IMR-90 (cell line): Measurements from ENCODE around the gene HRC. TPM values are rescaled to one million over a fixed set of nuclear protein-coding genes. Genes with fewer than 3 reads are reported as not detected.

Source experiments
- ATAC-seq: fragments of 200-7000 bp; cut with Tn5 transposase; 2 replicates; pipeline ENCODE4 v1.9.1; 2020; ENCODE audit warnings: low read depth, mild to moderate bottlenecking, moderate library complexity
- BruUV-seq: library from RNA; stranded (reverse); fragments of 400-500 nt; replicated peaks from 2 replicates; lab custom pipeline; 2021; lab: Mats Ljungman, UMichigan
- CTCF ChIA-PET: fragments of 300-600 bp; formaldehyde crosslinking; extraction: SDS; loops from one replicate; lab custom pipeline; 2021; ENCODE audit warnings: antibody characterized with exemption; lab: Yijun Ruan, JAX
- POLR2A ChIA-PET: fragments of 300-600 bp; sonication (Branson Sonifier 250); formaldehyde crosslinking; loops from one replicate; lab custom pipeline; 2022; ENCODE audit warnings: antibody characterized with exemption; ENCODE audit not compliant: unreplicated experiment; lab: Charles Lee
- DNase-seq: peaks from one replicate; pipeline ENCODE4 v3.0.0; 2013
- H2AFZ ChIP-seq: replicated peaks from 2 replicates; pipeline ENCODE3; 2013; ENCODE audit warnings: low read length, mild to moderate bottlenecking; ENCODE audit not compliant: poor library complexity
- H2AK5ac ChIP-seq: 2 replicates; pipeline ENCODE4 v1.6.1; 2013; ENCODE audit warnings: low read depth, low read length, inconsistent platforms
- H2AK9ac ChIP-seq: replicated peaks from 2 replicates; pipeline ENCODE3; 2013; ENCODE audit warnings: mild to moderate bottlenecking, low read depth, low read length, moderate library complexity; ENCODE audit not compliant: poor library complexity
- H2BK120ac ChIP-seq: 2 replicates; pipeline ENCODE4 v1.6.1; 2013; ENCODE audit warnings: low read depth, low read length, inconsistent platforms
- H2BK15ac ChIP-seq: 3 replicates; pipeline ENCODE4 v1.6.1; 2013; ENCODE audit warnings: low read depth, low read length, inconsistent platforms
- H2BK20ac ChIP-seq: 2 replicates; pipeline ENCODE4 v1.6.1; 2013; ENCODE audit warnings: low read depth, mild to moderate bottlenecking, inconsistent platforms, low read length, moderate library complexity
- H2BK5ac ChIP-seq: 2 replicates; pipeline ENCODE4 v1.6.1; 2013; ENCODE audit warnings: mild to moderate bottlenecking, low read depth, low read length, inconsistent platforms; ENCODE audit not compliant: poor library complexity, severe bottlenecking
- H3K14ac ChIP-seq: replicated peaks from 2 replicates; pipeline ENCODE4 v1.6.1; 2013; ENCODE audit warnings: low read depth, low read length, inconsistent platforms
- H3K18ac ChIP-seq: 2 replicates; pipeline ENCODE4 v1.6.1; 2013; ENCODE audit warnings: low read depth, low read length, control low read depth
- H3K23ac ChIP-seq: 2 replicates; pipeline ENCODE4 v1.6.1; 2013; ENCODE audit warnings: low read depth, low read length, inconsistent platforms
- H3K27ac ChIP-seq: 2 replicates; pipeline ENCODE4 v1.5.1; 2013; ENCODE audit warnings: mild to moderate bottlenecking, control low read depth, low read length; ENCODE audit not compliant: insufficient read depth
- H3K27me3 ChIP-seq: 2 replicates; pipeline ENCODE4 v1.6.1; 2013; ENCODE audit warnings: low read length; ENCODE audit not compliant: control insufficient read depth, insufficient read depth
- H3K36me3 ChIP-seq: 2 replicates; pipeline ENCODE4 v1.6.1; 2013; ENCODE audit warnings: low read length, mixed read lengths; ENCODE audit not compliant: control insufficient read depth, insufficient read depth
- H3K4ac ChIP-seq: 2 replicates; pipeline ENCODE4 v1.6.1; 2013; ENCODE audit warnings: low read depth, low read length, inconsistent platforms
- H3K4me1 ChIP-seq: 2 replicates; pipeline ENCODE4 v1.6.1; 2013; ENCODE audit warnings: low read length, mixed read lengths; ENCODE audit not compliant: control insufficient read depth, insufficient read depth
- H3K4me2 ChIP-seq: 2 replicates; pipeline ENCODE4 v1.6.1; 2013; ENCODE audit warnings: low read depth, mild to moderate bottlenecking, control low read depth, low read length, moderate library complexity
- H3K4me3 ChIP-seq: 2 replicates; pipeline ENCODE4 v1.5.1; 2013; ENCODE audit warnings: low read depth, mild to moderate bottlenecking, control low read depth, low read length, moderate library complexity; ENCODE audit not compliant: insufficient read depth
- H3K56ac ChIP-seq: 2 replicates; pipeline ENCODE4 v1.6.1; 2013; ENCODE audit warnings: low read length, inconsistent platforms; ENCODE audit not compliant: insufficient read depth; ENCODE audit errors: extremely low read depth
- H3K79me1 ChIP-seq, 2 experiments: 2 replicates each; pipeline ENCODE4 v1.6.1; 2013; ENCODE audit warnings: low read length in 2 of 2, inconsistent platforms in 1 of 2, low read depth in 1 of 2
- H3K9ac ChIP-seq: 2 replicates; pipeline ENCODE4 v1.6.1; 2013; ENCODE audit warnings: low read depth, low read length, control low read depth
- H3K9me1 ChIP-seq: 2 replicates; pipeline ENCODE4 v1.6.1; 2013; ENCODE audit warnings: low read length, inconsistent platforms; ENCODE audit not compliant: insufficient read depth
- H3K9me3 ChIP-seq: 2 replicates; pipeline ENCODE4 v1.6.1; 2013; ENCODE audit warnings: low read length; ENCODE audit not compliant: control insufficient read depth, insufficient read depth
- H4K20me1 ChIP-seq: 2 replicates; pipeline ENCODE4 v1.6.1; 2013; ENCODE audit warnings: low read length, inconsistent platforms; ENCODE audit not compliant: insufficient read depth
- H4K5ac ChIP-seq: 2 replicates; pipeline ENCODE4 v1.6.1; 2013; ENCODE audit warnings: mild to moderate bottlenecking, low read depth, low read length, control low read depth
- H4K8ac ChIP-seq, 2 experiments: 2 replicates each; pipeline ENCODE4 v1.6.1; 2013; ENCODE audit warnings: low read depth in 2 of 2, low read length in 2 of 2, control low read depth in 1 of 2, inconsistent platforms in 1 of 2
- H4K91ac ChIP-seq: 2 replicates; pipeline ENCODE4 v1.6.1; 2013; ENCODE audit warnings: low read depth, low read length, inconsistent platforms; ENCODE audit not compliant: insufficient read depth
- BHLHE40 ChIP-seq: fragments of 150-350 bp; IDR thresholded peaks from 2 replicates; pipeline ENCODE4 v1.6.1; 2016; ENCODE audit warnings: mild to moderate bottlenecking, low read depth, low read length
- CEBPB ChIP-seq: IDR thresholded peaks from 2 replicates; pipeline ENCODE4 v1.6.1; 2012; ENCODE audit warnings: low read depth, low read length, improper control_type of control experiment
- CHD1 ChIP-seq: IDR thresholded peaks from 2 replicates; pipeline ENCODE4 v1.6.1; 2012; ENCODE audit warnings: low read depth, low read length, improper control_type of control experiment
- CTCF ChIP-seq: conservative IDR thresholded peaks from 2 replicates; pipeline ENCODE4 v1.5.1; 2012; ENCODE audit warnings: mild to moderate bottlenecking, low read depth, low read length, improper control_type of control experiment
- ELK1 ChIP-seq: fragments of 150-350 bp; IDR thresholded peaks from 2 replicates; pipeline ENCODE4 v1.6.1; 2016; ENCODE audit warnings: low read depth, mild to moderate bottlenecking, low read length, moderate library complexity, borderline replicate concordance
- FOS ChIP-seq: fragments of 150-350 bp; IDR thresholded peaks from 2 replicates; pipeline ENCODE4 v1.6.1; 2016; ENCODE audit warnings: low read depth, low read length
- MAFK ChIP-seq: IDR thresholded peaks from 2 replicates; pipeline ENCODE4 v1.6.1; 2012; ENCODE audit warnings: low read depth, low read length, improper control_type of control experiment
- MAZ ChIP-seq: IDR thresholded peaks from 2 replicates; pipeline ENCODE4 v1.6.1; 2012; ENCODE audit warnings: low read depth, mild to moderate bottlenecking, low read length, improper control_type of control experiment, moderate library complexity, borderline replicate concordance
- MXI1 ChIP-seq: IDR thresholded peaks from 2 replicates; pipeline ENCODE4 v1.6.1; 2012; ENCODE audit warnings: low read depth, mild to moderate bottlenecking, low read length, moderate library complexity, borderline replicate concordance
- NFE2L2 ChIP-seq: fragments of 150-350 bp; IDR thresholded peaks from 2 replicates; pipeline ENCODE4 v1.6.1; 2016; ENCODE audit warnings: low read depth, mild to moderate bottlenecking, low read length
- POLR2A ChIP-seq: IDR thresholded peaks from 2 replicates; pipeline ENCODE4 v1.6.1; 2012; ENCODE audit warnings: mild to moderate bottlenecking, low read depth, low read length
- RAD21 ChIP-seq: IDR thresholded peaks from 2 replicates; pipeline ENCODE4 v1.6.1; 2012; ENCODE audit warnings: low read length, improper control_type of control experiment
- RCOR1 ChIP-seq: IDR thresholded peaks from 2 replicates; pipeline ENCODE4 v1.6.1; 2012; ENCODE audit warnings: mild to moderate bottlenecking, low read length, improper control_type of control experiment; ENCODE audit not compliant: insufficient replicate concordance
- RFX5 ChIP-seq: IDR thresholded peaks from 2 replicates; pipeline ENCODE4 v1.8.0; 2012; ENCODE audit warnings: low read depth, mild to moderate bottlenecking, low read length, moderate library complexity
- SMC3 ChIP-seq: fragments of 150-350 bp; IDR thresholded peaks from 2 replicates; pipeline ENCODE4 v1.6.1; 2016; ENCODE audit warnings: low read depth, mild to moderate bottlenecking, antibody characterized with exemption, low read length, moderate library complexity
- WGBS, 2 experiments: methylation state at CpG; one replicate each; pipeline versions ENCODE4 v1.1.5 to v1.1.7; 2013; ENCODE audit warnings: missing lambda C conversion rate in 2 of 2; ENCODE audit not compliant: insufficient read length in 1 of 2; ENCODE audit errors: extremely low coverage in 2 of 2; 5-methylcytosine and 5-hydroxymethylcytosine counted together
- dilution Hi-C: fragments of 300-500 bp; cut with HindIII; formaldehyde crosslinking; loops from one replicate; pipeline ENCODE4 v1.14.3; 2018; ENCODE audit warnings: low sequenced_read_pairs; ENCODE audit not compliant: unreplicated experiment
- in situ Hi-C: fragments of 300-500 bp; cut with MboI; formaldehyde crosslinking; loops from 3 replicates; pipeline ENCODE4 v1.14.3; 2019; ENCODE audit warnings: low sequenced_read_pairs, inconsistent platforms, mixed read lengths
- intact Hi-C: fragments of 100-400 bp; cut with micrococcal nuclease; formaldehyde crosslinking; loops from 2 replicates; pipeline ENCODE4 v1.10.0; 2022
- polyA plus RNA-seq, 3 experiments: library from polyadenylated mRNA; depleted of rRNA; stranded (reverse); fragments of >200 nt; gene quantifications; 2 replicates each; pipeline ENCODE4 v1.2.3, GENCODE V29; 2012; ENCODE audit warnings: low replicate concordance in 1 of 3
- total RNA-seq: library from RNA; depleted of rRNA; stranded (reverse); fragments of >200 nt; gene quantifications from 2 replicates; pipeline ENCODE4 v1.2.3, GENCODE V29; 2012
- TF ChIP-seq, protein P1 (sequence below): fragments of 150-350 bp; IDR thresholded peaks from 2 replicates; pipeline ENCODE4 v1.6.1; 2017; ENCODE audit warnings: mild to moderate bottlenecking, antibody characterized with exemption, low read length, low read depth

Gene HRC
- total and polyA plus RNA-seq, 2 of the 4 experiments (the other 2 are of a cell fraction): 0.03 TPM; not detected in 1

GRCh38 chr19:49190781-49191180 is 35.6 kb upstream of the HRC start:
- ChIA-PET CTCF (no interaction called here), POLR2A (no interaction called here)
- Histone ChIP-seq H3K23ac (no peak overlapping the region), H3K79me1 (no peaks in the 10 kb centered on the region), H2BK15ac (no peak overlapping the region), H2AK9ac (no peak overlapping the region), H3K9me1 (0 out of 2 replicates have a peak, but pooled peaks cover 2% of the 10 kb centered on the region), H3K56ac (no peak overlapping the region), H3K14ac (no peak overlapping the region), H4K91ac (no peak overlapping the region), H3K27ac (no peak overlapping the region), H4K20me1 (no peaks in the 10 kb centered on the region), H2AK5ac (no peak overlapping the region), H3K4me1 (no peaks in the 10 kb centered on the region), H2BK5ac (no peak overlapping the region), H3K27me3 (no peaks in the 10 kb centered on the region), H3K18ac (no peak overlapping the region), H3K4me3 (no peak overlapping the region), H3K9ac (no peak overlapping the region), H4K5ac (no peak overlapping the region), H3K9me3 (no peaks in the 10 kb centered on the region), H3K4ac (no peak overlapping the region), H4K8ac (no peak overlapping the region), H2BK20ac (no peak overlapping the region), H3K36me3 (peaks cover 36% of the 10 kb centered on the region), H2AFZ (no peak overlapping the region), H3K4me2 (no peak overlapping the region), H2BK120ac (no peak overlapping the region)
- DNase-seq (no peak), ATAC-seq (no peak)
- dilution Hi-C loops (no loop called here), intact Hi-C loops (no loop called here), in situ Hi-C loops (no loop called here)
- no TSS peak for BruUV-seq
- TF ChIP-seq ELK1 (no peak), MAFK (no peak), CHD1 (no peak), RCOR1 (no peak), RAD21 (no peak), BHLHE40 (no peak), MAZ (no peak), MXI1 (no peak), POLR2A (no peak), CEBPB (no peak), SMC3 (no peak), RFX5 (no peak), CTCF (no peak), NFE2L2 (no peak), FOS (no peak)
- TF ChIP-seq, protein P1, sequence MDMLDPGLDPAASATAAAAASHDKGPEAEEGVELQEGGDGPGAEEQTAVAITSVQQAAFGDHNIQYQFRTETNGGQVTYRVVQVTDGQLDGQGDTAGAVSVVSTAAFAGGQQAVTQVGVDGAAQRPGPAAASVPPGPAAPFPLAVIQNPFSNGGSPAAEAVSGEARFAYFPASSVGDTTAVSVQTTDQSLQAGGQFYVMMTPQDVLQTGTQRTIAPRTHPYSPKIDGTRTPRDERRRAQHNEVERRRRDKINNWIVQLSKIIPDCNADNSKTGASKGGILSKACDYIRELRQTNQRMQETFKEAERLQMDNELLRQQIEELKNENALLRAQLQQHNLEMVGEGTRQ: no peak
- WGBS, 2 experiments: 100% methylated on average over 1 of the region's 3 CpGs; no CpG with 5 or more reads in 1 of the 2 experiments
